Thymus (tissue), 11 donors: ENCODE measurements around the gene PTPRU. TPM values are rescaled to one million over a fixed set of nuclear protein-coding genes. Genes with fewer than 3 reads are reported as not detected.

Source experiments
- DNase-seq, 9 donors: peaks; one replicate each; pipeline ENCODE4 v3.0.0-alpha.2; 2013; ENCODE audit warnings: low spot score in 9 of 9, low read depth in 6 of 9, missing footprints in 1 of 9
- H3K27ac ChIP-seq, 2 donors: one replicate each; pipeline ENCODE4 v1.5.1; 2013; ENCODE audit warnings: control low read depth in 1 of 2, low read depth in 1 of 2, low read length in 1 of 2, mild to moderate bottlenecking in 1 of 2, moderate library complexity in 1 of 2
- H3K27me3 ChIP-seq, 2 donors: one replicate each; pipeline ENCODE4 v1.5.1; 2013; ENCODE audit warnings: low read length in 1 of 2; ENCODE audit not compliant: control insufficient read depth in 2 of 2, insufficient read depth in 1 of 2
- H3K36me3 ChIP-seq, 2 donors: one replicate each; pipeline ENCODE4 v1.5.1; 2013; ENCODE audit warnings: low read length in 1 of 2, mild to moderate bottlenecking in 1 of 2, moderate library complexity in 1 of 2; ENCODE audit not compliant: control insufficient read depth in 2 of 2, insufficient read depth in 2 of 2
- H3K4me1 ChIP-seq, 2 donors: one replicate each; pipeline ENCODE4 v1.5.1; 2013; ENCODE audit warnings: low read length in 2 of 2; ENCODE audit not compliant: control insufficient read depth in 2 of 2, insufficient read depth in 2 of 2
- H3K4me3 ChIP-seq, 2 donors: one replicate each; pipeline ENCODE4 v1.5.1; 2013; ENCODE audit warnings: low read length in 2 of 2, control low read depth in 1 of 2, mild to moderate bottlenecking in 1 of 2
- H3K9me3 ChIP-seq, 2 donors: one replicate each; pipeline ENCODE4 v1.5.1; 2013; ENCODE audit warnings: low read length in 1 of 2, mild to moderate bottlenecking in 1 of 2; ENCODE audit not compliant: control insufficient read depth in 2 of 2, insufficient read depth in 1 of 2
- WGBS: extraction: QIAGEN DNeasy Blood & Tissue Kit; methylation state at CpG from one replicate; pipeline ENCODE4 v1.1.7; 2013; 5-methylcytosine and 5-hydroxymethylcytosine counted together
- polyA plus RNA-seq: library from polyadenylated mRNA; stranded (reverse); fragments of 200-250 nt; gene quantifications from one replicate; pipeline ENCODE4 v1.2.3, GENCODE V29; 2013
- total RNA-seq: library from RNA; stranded (reverse); fragments of 120-200 nt; gene quantifications from one replicate; pipeline ENCODE4 v1.2.4, GENCODE V29; 2013
- donor health status: healthy.

Gene PTPRU
- total and polyA plus RNA-seq, 2 donors, result 5.5 to 6.3 TPM

GRCh38 chr1:29361686-29362085, 125.4 kb downstream of the PTPRU start:
- Histone ChIP-seq H3K36me3 (no peaks in the 10 kb centered on the region), H3K4me3 (no peak overlapping the region), H3K27me3 (peaks cover 0 to 6% of the 10 kb centered on the region in 2 donors), H3K9me3 (no peaks in the 10 kb centered on the region), H3K27ac (no peak overlapping the region), H3K4me1 (no peaks in the 10 kb centered on the region)
- WGBS, result 89% methylated on average over 6 of the region's 6 CpGs
- DNase-seq, result no peak

GRCh38 chr1:29362116-29362515, 125.8 kb downstream of the PTPRU start:
- WGBS, result 92% methylated on average over 10 of the region's 10 CpGs
- H3K27me3 ChIP-seq, result peaks cover 0 to 6% of the 10 kb centered on the region in 2 donors
- no peak overlapping the region for H3K27ac ChIP-seq
- no peaks in the 10 kb centered on the region for H3K9me3 ChIP-seq
- H3K4me3 ChIP-seq, result no peak overlapping the region
- no peak for DNase-seq
- H3K36me3 ChIP-seq, result no peaks in the 10 kb centered on the region
- no peaks in the 10 kb centered on the region for H3K4me1 ChIP-seq

GRCh38 chr1:29362764-29363163, 126.4 kb downstream of the PTPRU start:
- Histone ChIP-seq H3K4me3 (no peak overlapping the region), H3K9me3 (no peaks in the 10 kb centered on the region), H3K36me3 (no peaks in the 10 kb centered on the region), H3K27ac (no peak overlapping the region), H3K27me3 (peaks cover 0 to 6% of the 10 kb centered on the region in 2 donors), H3K4me1 (no peaks in the 10 kb centered on the region)
- WGBS, result 83% methylated on average over 4 of the region's 4 CpGs
- no peak for DNase-seq

GRCh38 chr1:29363536-29363935, 127.2 kb downstream of the PTPRU start:
- WGBS, result 88% methylated on average over 6 of the region's 6 CpGs
- no peaks in the 10 kb centered on the region for H3K36me3 ChIP-seq
- H3K4me3 ChIP-seq, result no peak overlapping the region
- H3K27ac ChIP-seq, result no peak overlapping the region
- H3K9me3 ChIP-seq, result no peaks in the 10 kb centered on the region
- no peaks in the 10 kb centered on the region for H3K4me1 ChIP-seq
- DNase-seq, result no peak
- peaks cover 0 to 2% of the 10 kb centered on the region in 2 donors for H3K27me3 ChIP-seq

DNA sequence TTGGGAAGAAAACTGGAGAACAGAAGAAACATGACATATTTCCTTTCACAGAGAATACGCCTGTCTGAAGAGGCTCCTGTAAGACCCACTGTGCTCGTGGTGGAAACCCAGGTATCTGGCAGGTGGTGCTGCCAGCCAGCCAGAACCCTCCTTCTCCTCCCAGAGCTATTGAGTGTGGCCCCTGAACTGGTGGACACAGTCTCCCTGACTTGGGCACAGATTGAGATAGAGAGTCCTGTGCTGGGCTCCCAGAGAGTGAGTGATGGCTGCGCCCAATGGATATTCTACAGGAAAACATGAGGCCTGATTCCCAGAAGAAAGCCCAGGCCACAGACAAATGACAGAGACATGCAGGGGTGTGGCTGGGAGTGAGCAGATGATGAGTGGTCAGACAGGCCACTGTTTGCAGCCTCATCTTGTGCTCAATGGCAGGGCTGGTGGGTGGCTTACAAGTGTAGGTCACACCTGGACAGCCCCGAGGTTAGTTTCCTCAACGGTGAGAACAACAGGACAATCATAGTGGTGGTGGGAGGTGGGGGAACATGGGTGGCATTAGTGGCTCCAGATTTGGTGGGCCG, 127.9 kb downstream of the PTPRU start:
- H3K27ac ChIP-seq, result no peak overlapping the region
- no peaks in the 10 kb centered on the region for H3K4me1 ChIP-seq
- WGBS, result 92% methylated on average over 6 of the region's 6 CpGs
- DNase-seq, result no peak
- H3K4me3 ChIP-seq, result no peak overlapping the region
- peaks cover 0 to 2% of the 10 kb centered on the region in 2 donors for H3K27me3 ChIP-seq
- H3K36me3 ChIP-seq, result no peaks in the 10 kb centered on the region
- H3K9me3 ChIP-seq, result no peaks in the 10 kb centered on the region

- no peak for DNase-seq
- no peak overlapping the region for H3K27ac ChIP-seq
- no peak overlapping the region for H3K4me3 ChIP-seq
- no peaks in the 10 kb centered on the region for H3K4me1 ChIP-seq
- peaks cover 0 to under 1% of the 10 kb centered on the region in 2 donors for H3K27me3 ChIP-seq
- H3K9me3 ChIP-seq, result no peaks in the 10 kb centered on the region
- 93% methylated on average over 11 of the region's 11 CpGs for WGBS
- H3K36me3 ChIP-seq, result no peaks in the 10 kb centered on the region
Observed at GRCh38 chr1:29365906-29366670, 129.8 kb downstream of the PTPRU start.

DNA sequence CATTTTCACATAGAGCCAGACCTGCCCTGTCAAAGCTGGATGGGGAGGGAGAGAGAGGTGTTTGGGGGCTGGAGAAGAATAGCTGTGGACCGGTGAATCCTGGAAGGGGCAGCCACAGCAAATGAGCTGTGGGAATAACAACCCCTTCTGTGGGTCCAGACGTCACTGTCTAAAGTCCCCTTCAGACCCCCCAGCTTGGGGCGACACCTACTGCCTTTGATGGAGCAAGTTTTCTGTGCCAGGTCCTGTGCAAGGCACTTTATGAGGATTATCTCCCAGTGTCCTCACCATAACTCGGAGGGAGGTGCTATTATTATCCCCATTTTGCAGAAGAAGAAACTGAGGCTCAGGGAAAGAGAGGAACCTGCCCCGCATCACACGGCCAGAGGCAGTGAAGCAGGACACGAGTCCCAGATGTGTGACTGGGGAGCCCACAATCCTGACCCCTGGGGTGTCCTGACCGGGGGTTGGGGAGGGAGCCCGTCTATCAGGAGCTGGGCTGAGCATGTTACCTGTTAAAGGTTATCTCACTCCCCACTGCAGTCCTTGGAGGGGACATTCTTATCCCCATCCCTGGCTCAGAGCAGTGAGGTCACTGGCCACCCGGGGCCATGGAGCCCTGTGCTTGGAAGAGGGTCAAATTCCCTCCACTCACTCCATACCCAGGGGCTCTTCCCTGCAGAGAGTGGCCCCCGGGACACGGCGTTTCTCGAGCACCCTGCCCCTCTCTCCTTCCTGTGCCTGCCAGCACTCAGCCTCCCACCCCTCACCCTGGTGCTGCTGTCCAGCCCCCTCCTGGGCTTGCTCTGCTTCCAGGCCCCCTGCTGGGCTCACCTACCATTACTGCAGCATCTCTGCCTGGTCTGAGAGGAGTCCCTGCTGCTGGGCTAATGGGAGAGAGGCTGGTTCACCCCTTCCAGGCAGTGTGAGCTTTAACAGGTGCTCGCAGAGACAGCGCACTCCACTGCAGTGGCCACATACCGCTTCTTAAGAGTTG, 132.9 kb downstream of the PTPRU start:
- H3K4me1 ChIP-seq, result no peaks in the 10 kb centered on the region
- no peaks in the 10 kb centered on the region for H3K9me3 ChIP-seq
- 83% methylated on average over 17 of the region's 17 CpGs for WGBS
- no peak overlapping the region for H3K27ac ChIP-seq
- no peak for DNase-seq
- no peaks in the 10 kb centered on the region for H3K36me3 ChIP-seq
- H3K27me3 ChIP-seq, result peaks cover 0 to 4% of the 10 kb centered on the region in 2 donors
- H3K4me3 ChIP-seq, result no peak overlapping the region

DNA sequence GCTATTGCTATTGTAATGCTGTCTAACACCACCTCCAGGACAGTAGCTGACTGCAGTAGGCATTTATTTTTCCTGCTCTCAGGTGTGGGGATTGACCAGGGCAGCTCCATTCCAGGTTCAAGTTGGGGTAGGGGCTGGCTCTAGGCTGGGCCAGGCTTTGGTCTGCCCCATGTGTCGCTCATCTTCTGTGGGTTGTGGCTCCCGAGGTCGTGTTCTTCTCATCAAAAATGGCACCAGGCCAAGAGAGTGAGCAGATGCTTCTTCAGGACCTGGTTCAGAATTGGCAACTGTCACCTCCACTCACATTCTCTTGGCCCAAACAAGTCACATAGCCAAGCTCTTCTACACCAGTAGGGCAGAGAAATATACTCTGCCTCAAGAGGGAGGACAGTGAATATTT, 133.7 kb downstream of the PTPRU start:
- Histone ChIP-seq H3K9me3 (no peaks in the 10 kb centered on the region), H3K36me3 (no peaks in the 10 kb centered on the region), H3K4me3 (no peak overlapping the region), H3K27ac (no peak overlapping the region), H3K27me3 (peaks cover 0 to 4% of the 10 kb centered on the region in 2 donors), H3K4me1 (no peaks in the 10 kb centered on the region)
- no peak for DNase-seq
- whole genome bisulfite sequencing, result 66% methylated on average over 3 of the region's 3 CpGs

GRCh38 chr1:29371332-29371731, 135.0 kb downstream of the PTPRU start:
- H3K4me1 ChIP-seq, result no peaks in the 10 kb centered on the region
- no peak overlapping the region for H3K4me3 ChIP-seq
- no peaks in the 10 kb centered on the region for H3K36me3 ChIP-seq
- DNase-seq, result no peak
- H3K27me3 ChIP-seq, result peaks cover 0 to 4% of the 10 kb centered on the region in 2 donors
- no peak overlapping the region for H3K27ac ChIP-seq
- no peaks in the 10 kb centered on the region for H3K9me3 ChIP-seq
- WGBS, result 92% methylated on average over 5 of the region's 5 CpGs
